ENCODE results near the gene ZDHHC6.
"Not testable (repeated sequence)": the region's sequence is repeated elsewhere in the genome, so short reads cannot be mapped to it uniquely, and the experiment has no call there.

The ZDHHC6 gene

GRCh38 chr10:112446855-112447619 is at the start of gene ZDHHC6, which contains the start of gene VTI1A:
Gene ZDHHC6 (minus strand): TSS chr10:112446914. CDS start chr10:112445436, 1,478 bp downstream.
Gene VTI1A (plus strand): TSS chr10:112447215. CDS start chr10:112447374, 159 bp downstream.
- DNase-seq, result peak; percentile 81

GRCh38 chr10:112492736-112493135 is 46.0 kb upstream of the ZDHHC6 start:
- DNase-seq, result no peak

- no peak for DNase-seq
These were observed 44.4 kb upstream of the ZDHHC6 start for GRCh38 chr10:112491144-112491543.

- DNase-seq, result no peak
These were observed 43.8 kb upstream of the ZDHHC6 start for GRCh38 chr10:112490545-112490944.

- no peak for DNase-seq
These were observed 41.2 kb upstream of the ZDHHC6 start for GRCh38 chr10:112487964-112488363.

GRCh38 chr10:112484399-112484798 is 37.7 kb upstream of the ZDHHC6 start:
- DNase-seq, result no peak

- no peak for DNase-seq
These were observed 34.9 kb upstream of the ZDHHC6 start for GRCh38 chr10:112481602-112482001.

GRCh38 chr10:112475575-112476218 is 29.0 kb upstream of the ZDHHC6 start:
- no peak for DNase-seq

- no peak for DNase-seq
These were observed 25.3 kb upstream of the ZDHHC6 start for GRCh38 chr10:112471878-112472487.

GRCh38 chr10:112467541-112468075 is 20.9 kb upstream of the ZDHHC6 start:
- no peak for DNase-seq

- no peak for DNase-seq
These were observed 20.1 kb upstream of the ZDHHC6 start for GRCh38 chr10:112466802-112467201.

GRCh38 chr10:112465299-112465883 is 18.7 kb upstream of the ZDHHC6 start:
- DNase-seq, result no peak

- not testable (repeated sequence) for DNase-seq
These were observed 17.4 kb upstream of the ZDHHC6 start for GRCh38 chr10:112464074-112464473.

- DNase-seq, result no peak
These were observed 14.5 kb upstream of the ZDHHC6 start for GRCh38 chr10:112461029-112461887.

GRCh38 chr10:112460366-112460765 is 13.7 kb upstream of the ZDHHC6 start:
- no peak for DNase-seq

GRCh38 chr10:112456533-112456932 is 9.8 kb upstream of the ZDHHC6 start:
- DNase-seq, result no peak

GRCh38 chr10:112454910-112455779 is 8.4 kb upstream of the ZDHHC6 start:
- no peak for DNase-seq

- no peak for DNase-seq
These were observed 2.2 kb upstream of the ZDHHC6 start for GRCh38 chr10:112448888-112449287.

- DNase-seq, result no peak
These were observed 860 bp upstream of the ZDHHC6 start for GRCh38 chr10:112447620-112447928.

GRCh38 chr10:112446055-112446854 is 459 bp downstream of the ZDHHC6 start:
- DNase-seq, result no peak
